HepG2 (cell line): Measurements from ENCODE around the gene ALDH2. TPM values are rescaled to one million over a fixed set of nuclear protein-coding genes. Genes with fewer than 3 reads are reported as not detected.
A peak's percentile ranks its signal among the peaks of the same experiment; 100 is the strongest.

ENCODE experiments used
- ADNP ChIP-seq: sonication (generic); formaldehyde crosslinking; IDR thresholded peaks from 2 replicates; pipeline ENCODE4 v1.4.0; 2020; ENCODE audit warnings: missing genetic modification reagents
- BCL6 ChIP-seq: IDR thresholded peaks from 2 replicates; pipeline ENCODE4 v1.6.1; 2016; ENCODE audit warnings: missing genetic modification reagents, missing compliant biosample characterization
- CCAR2 ChIP-seq: fragments of 200-400 bp; formaldehyde crosslinking; optimal IDR thresholded peaks from 2 replicates; pipeline ENCODE3; 2018; ENCODE audit warnings: low read depth, mild to moderate bottlenecking, low read length, moderate library complexity
- CEBPB ChIP-seq: IDR thresholded peaks from 2 replicates; pipeline ENCODE4 v1.6.1; 2011; ENCODE audit warnings: low read depth, low read length, improper control_type of control experiment, borderline replicate concordance
- ETV5 ChIP-seq: IDR thresholded peaks from 2 replicates; pipeline ENCODE4 v1.6.1; 2018; ENCODE audit warnings: missing biosample characterization, missing genetic modification reagents, inconsistent platforms, borderline replicate concordance
- FLYWCH1 ChIP-seq: sonication (generic); formaldehyde crosslinking; IDR thresholded peaks from 2 replicates; pipeline ENCODE4 v1.8.1; 2023; ENCODE audit warnings: mild to moderate bottlenecking, missing genetic modification reagents
- GATAD2A ChIP-seq: IDR thresholded peaks from 2 replicates; pipeline ENCODE4 v1.6.1; 2016
- HDAC1 ChIP-seq: sonication (generic); formaldehyde crosslinking; IDR thresholded peaks from 2 replicates; pipeline ENCODE4 v1.5.1; 2020; ENCODE audit warnings: mild to moderate bottlenecking, missing genetic modification reagents
- HNF1B ChIP-seq: sonication (generic); formaldehyde crosslinking; IDR thresholded peaks from 2 replicates; pipeline ENCODE4 v1.5.1; 2020; ENCODE audit warnings: mild to moderate bottlenecking, moderate library complexity, missing genetic modification reagents
- MATR3 ChIP-seq: sonication (generic); formaldehyde crosslinking; IDR thresholded peaks from 2 replicates; pipeline ENCODE4 v1.4.0; 2020; ENCODE audit warnings: missing genetic modification reagents
- PAXIP1 ChIP-seq: sonication (generic); formaldehyde crosslinking; conservative IDR thresholded peaks from 2 replicates; pipeline ENCODE4 v1.4.0; 2020; ENCODE audit warnings: mild to moderate bottlenecking, missing genetic modification reagents, moderate library complexity
- PRPF4 ChIP-seq: fragments of 200-400 bp; formaldehyde crosslinking; IDR thresholded peaks from 2 replicates; pipeline ENCODE4 v1.6.1; 2016; ENCODE audit warnings: low read length, low read depth; ENCODE audit not compliant: poor library complexity, severe bottlenecking
- RORA ChIP-seq: sonication (generic); formaldehyde crosslinking; IDR thresholded peaks from 2 replicates; pipeline ENCODE4 v1.5.0; 2020; ENCODE audit warnings: mild to moderate bottlenecking, missing genetic modification reagents, moderate library complexity
- SP4 ChIP-seq: sonication (generic); formaldehyde crosslinking; IDR thresholded peaks from 2 replicates; pipeline ENCODE4 v1.8.1; 2023; ENCODE audit warnings: mild to moderate bottlenecking, missing genetic modification reagents
- TP53 ChIP-seq: sonication (generic); formaldehyde crosslinking; conservative IDR thresholded peaks from 2 replicates; pipeline ENCODE4 v1.4.0; 2020; ENCODE audit warnings: missing genetic modification reagents
- ZBTB14 ChIP-seq: sonication (generic); formaldehyde crosslinking; IDR thresholded peaks from 2 replicates; pipeline ENCODE4 v1.4.0; 2020; ENCODE audit warnings: missing genetic modification reagents
- ZBTB26 ChIP-seq: IDR thresholded peaks from 2 replicates; pipeline ENCODE4 v1.6.1; 2016; ENCODE audit warnings: missing compliant biosample characterization, missing genetic modification reagents, borderline replicate concordance
- ZFY ChIP-seq: sonication (generic); formaldehyde crosslinking; IDR thresholded peaks from 2 replicates; pipeline ENCODE4 v1.4.0; 2020; ENCODE audit warnings: missing genetic modification reagents
- ZMYM2 ChIP-seq: sonication (generic); formaldehyde crosslinking; IDR thresholded peaks from 2 replicates; pipeline ENCODE4 v1.8.0; 2022; ENCODE audit warnings: mild to moderate bottlenecking, missing genetic modification reagents
- ZNF24 ChIP-seq: fragments of 450-650 bp; IDR thresholded peaks from 2 replicates; pipeline ENCODE4 v1.6.1; 2017; ENCODE audit warnings: antibody characterized with exemption, mild to moderate bottlenecking
- ZNF580 ChIP-seq: IDR thresholded peaks from 2 replicates; pipeline ENCODE4 v1.6.1; 2016; ENCODE audit warnings: low read depth, borderline replicate concordance
- ZNF605 ChIP-seq: sonication (generic); formaldehyde crosslinking; IDR thresholded peaks from 2 replicates; pipeline ENCODE4 v1.8.0; 2022; ENCODE audit warnings: mild to moderate bottlenecking, missing genetic modification reagents
- polyA plus RNA-seq, 8 experiments: library from polyadenylated mRNA; depleted of rRNA in 3 of 8; stranded (reverse) in 7 of 8; unstranded in 1 of 8; fragments of >200 nt; fragmentation: Illumina TruSeq in 4 of 8; extraction: Trizol in 4 of 8; gene quantifications; 2 replicates each; pipeline versions ENCODE4 v1.2.1 to v1.2.3, GENCODE V29; 2011 to 2016; ENCODE audit warnings: low read depth in 4 of 8, missing spikeins in 1 of 8, mixed read lengths in 1 of 8; ENCODE audit not compliant: insufficient read depth in 1 of 8
- total RNA-seq, 5 experiments: library from RNA; depleted of rRNA; stranded (reverse); fragments of >200 nt; fragmentation: Illumina TruSeq; extraction: Trizol; gene quantifications; 2 replicates each; pipeline ENCODE4 v1.2.3, GENCODE V29; 2016; ENCODE audit warnings: low read depth in 1 of 5

ALDH2 gene
- total and polyA plus RNA-seq, 2 of the 13 experiments (the other 11 are each of a cell fraction or from before 2014, with no cell fraction given) = 78.8 to 103 TPM

GRCh38 chr12:111775205-111776193, 8.8 kb downstream of the ALDH2 start (continued):
- TF ChIP-seq BCL6 (CRISPR knock-in tag) (peak; percentile 61), ZBTB26 (CRISPR knock-in tag) (peak; percentile 81), ADNP (CRISPR knock-in tag) (no peak), ZNF605 (CRISPR knock-in tag) (no peak), PRPF4 (no peak), TP53 (CRISPR knock-in tag) (no peak), ZMYM2 (CRISPR knock-in tag) (no peak), SP4 (0 out of 2 replicates have a peak, but pooled peaks have one; percentile 20), ZNF24 (no peak), RORA (no peak), ZBTB14 (CRISPR knock-in tag) (no peak), GATAD2A (CRISPR knock-in tag) (peak; percentile 60), FLYWCH1 (CRISPR knock-in tag) (no peak), PAXIP1 (peak; percentile 62), CCAR2 (no peak), HNF1B (CRISPR knock-in tag) (no peak), MATR3 (CRISPR knock-in tag) (no peak), ZNF580 (CRISPR knock-in tag) (peak; percentile 62; the same call in 1 of the 2 replicates), HDAC1 (CRISPR knock-in tag) (peak; percentile 40; the same call in 1 of the 2 replicates), ETV5 (CRISPR knock-in tag) (peak; percentile 31; the same call in 1 of the 2 replicates), ZFY (peak; percentile 42; the same call in 1 of the 2 replicates), CEBPB (no peak)
